Measurements from ENCODE around the gene UBE2U.

GRCh38 chr1:64179588-64179987 lies 23.8 kb upstream of the UBE2U start:
- TF ChIP-seq, protein P1, sequence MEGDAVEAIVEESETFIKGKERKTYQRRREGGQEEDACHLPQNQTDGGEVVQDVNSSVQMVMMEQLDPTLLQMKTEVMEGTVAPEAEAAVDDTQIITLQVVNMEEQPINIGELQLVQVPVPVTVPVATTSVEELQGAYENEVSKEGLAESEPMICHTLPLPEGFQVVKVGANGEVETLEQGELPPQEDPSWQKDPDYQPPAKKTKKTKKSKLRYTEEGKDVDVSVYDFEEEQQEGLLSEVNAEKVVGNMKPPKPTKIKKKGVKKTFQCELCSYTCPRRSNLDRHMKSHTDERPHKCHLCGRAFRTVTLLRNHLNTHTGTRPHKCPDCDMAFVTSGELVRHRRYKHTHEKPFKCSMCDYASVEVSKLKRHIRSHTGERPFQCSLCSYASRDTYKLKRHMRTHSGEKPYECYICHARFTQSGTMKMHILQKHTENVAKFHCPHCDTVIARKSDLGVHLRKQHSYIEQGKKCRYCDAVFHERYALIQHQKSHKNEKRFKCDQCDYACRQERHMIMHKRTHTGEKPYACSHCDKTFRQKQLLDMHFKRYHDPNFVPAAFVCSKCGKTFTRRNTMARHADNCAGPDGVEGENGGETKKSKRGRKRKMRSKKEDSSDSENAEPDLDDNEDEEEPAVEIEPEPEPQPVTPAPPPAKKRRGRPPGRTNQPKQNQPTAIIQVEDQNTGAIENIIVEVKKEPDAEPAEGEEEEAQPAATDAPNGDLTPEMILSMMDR (IDR thresholded peaks at IDR 0.05; ENCODE audit: poor library complexity, severe bottlenecking) = no peak
- no peak for TF ChIP-seq EZH2 (IDR thresholded peaks at IDR 0.05; ENCODE audit: borderline replicate concordance, insufficient read depth, low read length, poor library complexity, severe bottlenecking)
- TF ChIP-seq EP300 (conservative IDR thresholded peaks at IDR 0.05; ENCODE audit: poor library complexity, severe bottlenecking) = no peak
- no peak for TF ChIP-seq POLR2AphosphoS5 (IDR thresholded peaks at IDR 0.05)
- no peak for TF ChIP-seq MXI1 (conservative IDR thresholded peaks at IDR 0.05; ENCODE audit: poor library complexity, severe bottlenecking)
- TF ChIP-seq SMC3 (conservative IDR thresholded peaks at IDR 0.05; ENCODE audit: poor library complexity) = no peak
